WERI-Rb-1 (cell line): Measurements from ENCODE around the gene CNIH3.

ENCODE experiments used
- DNase-seq: peaks from one replicate; pipeline ENCODE4 v3.0.0-alpha.2; 2020
- H3K27ac ChIP-seq: fragments of 250-450 bp; sonication (Bioruptor Pico); 2 replicates; pipeline ENCODE4 v1.5.1; 2020; ENCODE audit warnings: mild to moderate bottlenecking, moderate library complexity
- H3K27me3 ChIP-seq: fragments of 250-450 bp; sonication (Bioruptor Pico); 2 replicates; pipeline ENCODE4 v1.5.1; 2021; ENCODE audit warnings: mild to moderate bottlenecking, low read depth, moderate library complexity; ENCODE audit not compliant: insufficient read depth, severe bottlenecking
- H3K36me3 ChIP-seq: fragments of 250-450 bp; sonication (Bioruptor Pico); 2 replicates; pipeline ENCODE4 v1.5.1; 2020; ENCODE audit warnings: mild to moderate bottlenecking, moderate library complexity
- H3K4me3 ChIP-seq: 2 replicates; pipeline ENCODE4 v1.5.1; 2011; ENCODE audit warnings: low read depth, mild to moderate bottlenecking, control low read depth, low read length
- H3K9me3 ChIP-seq: fragments of 250-450 bp; sonication (Bioruptor Pico); 2 replicates; pipeline ENCODE4 v1.5.1; 2021; ENCODE audit warnings: mild to moderate bottlenecking, moderate library complexity; ENCODE audit not compliant: severe bottlenecking
- CTCF ChIP-seq: IDR thresholded peaks from 2 replicates; pipeline ENCODE4 v1.5.1; 2011; ENCODE audit warnings: low read depth, mild to moderate bottlenecking, control low read depth, inconsistent platforms, low read length

The CNIH3 gene

GRCh38 chr1:224786533-224787250 is 170.6 kb downstream of the CNIH3 start:
- Histone ChIP-seq H3K4me3 (no peak overlapping the region), H3K9me3 (no peaks in the 10 kb centered on the region), H3K27ac (no peak overlapping the region), H3K36me3 (no peaks in the 10 kb centered on the region), H3K27me3 (no peaks in the 10 kb centered on the region)
- TF ChIP-seq CTCF: no peak
- no peak for DNase-seq

- Histone ChIP-seq H3K27me3 (no peaks in the 10 kb centered on the region), H3K27ac (no peak overlapping the region), H3K36me3 (no peaks in the 10 kb centered on the region), H3K4me3 (no peak overlapping the region), H3K9me3 (no peaks in the 10 kb centered on the region)
- no peak for TF ChIP-seq CTCF
- DNase-seq: no peak
These were observed 173.2 kb downstream of the CNIH3 start for GRCh38 chr1:224789311-224789710.
